ENCODE results near the gene MIER1. TPM values are rescaled to one million over a fixed set of nuclear protein-coding genes. Genes with fewer than 3 reads are reported as not detected.

The MIER1 gene
- total RNA-seq, 4 donors from 2014 or later = 30.9 to 55.5 (median 34.9) TPM

GRCh38 chr1:67020765-67021164 lies 96.0 kb downstream of the MIER1 start:
- DNase-seq (ENCODE audit: low spot score) (no peak), ATAC-seq (ENCODE audit: low FRiP score) (no peak)
- TF ChIP-seq CTCF (IDR thresholded peaks at IDR 0.05) = no peak

- ATAC-seq (ENCODE audit: low FRiP score) = no peak
- TF ChIP-seq CTCF (IDR thresholded peaks at IDR 0.05) = no peak
- no peak for DNase-seq (ENCODE audit: low spot score)
These were observed 104.7 kb downstream of the MIER1 start for GRCh38 chr1:67029472-67029871.

DNA sequence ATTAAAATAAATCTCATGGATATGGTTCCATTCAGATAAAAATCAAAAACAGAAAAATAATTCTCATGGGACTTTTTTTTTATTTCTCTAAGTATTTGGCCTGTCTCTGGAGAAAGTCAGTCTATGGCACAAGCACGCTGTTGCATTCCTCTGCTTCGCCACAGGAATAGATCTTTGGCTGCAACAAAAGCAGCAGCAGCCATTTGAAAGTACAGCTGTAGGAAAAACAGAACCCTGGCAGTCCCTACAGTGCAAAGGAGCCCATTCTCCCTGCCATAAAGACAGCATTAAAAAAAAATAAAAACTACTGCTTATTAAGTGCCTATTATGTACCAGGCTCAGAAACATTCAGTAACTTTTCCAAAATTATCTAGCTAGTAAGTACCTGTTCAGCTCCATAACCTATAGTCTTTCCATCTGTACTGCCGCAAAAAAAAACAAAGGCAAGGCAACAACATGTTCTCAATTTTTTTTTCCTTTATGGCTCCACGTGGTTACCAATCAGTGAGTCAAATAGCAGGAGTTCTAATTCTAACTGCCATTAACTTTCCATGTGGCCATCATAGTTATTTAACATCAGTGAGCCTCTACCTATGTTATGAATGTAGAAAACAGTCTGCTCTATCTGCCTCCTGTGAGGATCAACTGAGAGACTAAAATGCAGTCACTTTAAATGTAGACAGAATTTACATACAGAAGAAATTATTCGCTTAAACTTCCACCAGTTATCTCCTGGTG lies 106.5 kb downstream of the MIER1 start:
- no peak for TF ChIP-seq CTCF (IDR thresholded peaks at IDR 0.05)
- ATAC-seq (ENCODE audit: low FRiP score) = no peak
- DNase-seq (ENCODE audit: low spot score) = no peak

GRCh38 chr1:67031859-67032247 lies 107.1 kb downstream of the MIER1 start:
- DNase-seq (ENCODE audit: low spot score) = no peak
- TF ChIP-seq CTCF (IDR thresholded peaks at IDR 0.05) = no peak
- no peak for ATAC-seq (ENCODE audit: low FRiP score)

Other genes starting within 250 kb of the MIER1 start
- 1 to 10 TPM in 3 of 4 donors, under 1 TPM in 1; 0.25 to 7.7 (median 4.1) TPM for gene DYNLT5, start 172.5 kb upstream of the MIER1 start, total RNA-seq
- not detected for gene INSL5, start 123.7 kb upstream of the MIER1 start, total RNA-seq
- 1 to 10 TPM; 2.8 to 8.8 (median 4.7) TPM for gene DNAI4, start 134 bp upstream of the MIER1 start, total RNA-seq
- 10 to 100 TPM in 1 of 4 donors, 1 to 10 TPM in 3; 9.4 to 10.1 (median 9.6) TPM for gene SLC35D1, start 129.2 kb downstream of the MIER1 start, total RNA-seq
- not detected for gene C1orf141, start 210.0 kb downstream of the MIER1 start, total RNA-seq
- gene IL23R, start 241.5 kb downstream of the MIER1 start, total RNA-seq = under 1 TPM in 2 of 4 donors, not detected in 2; 0.19 to 0.32 TPM

All from omental fat pad (tissue), 4 donors.